ENCODE results near the gene PACS2.
"Not testable (repeated sequence)": the region's sequence is repeated elsewhere in the genome, so short reads cannot be mapped to it uniquely, and the experiment has no call there.

The PACS2 gene

DNA sequence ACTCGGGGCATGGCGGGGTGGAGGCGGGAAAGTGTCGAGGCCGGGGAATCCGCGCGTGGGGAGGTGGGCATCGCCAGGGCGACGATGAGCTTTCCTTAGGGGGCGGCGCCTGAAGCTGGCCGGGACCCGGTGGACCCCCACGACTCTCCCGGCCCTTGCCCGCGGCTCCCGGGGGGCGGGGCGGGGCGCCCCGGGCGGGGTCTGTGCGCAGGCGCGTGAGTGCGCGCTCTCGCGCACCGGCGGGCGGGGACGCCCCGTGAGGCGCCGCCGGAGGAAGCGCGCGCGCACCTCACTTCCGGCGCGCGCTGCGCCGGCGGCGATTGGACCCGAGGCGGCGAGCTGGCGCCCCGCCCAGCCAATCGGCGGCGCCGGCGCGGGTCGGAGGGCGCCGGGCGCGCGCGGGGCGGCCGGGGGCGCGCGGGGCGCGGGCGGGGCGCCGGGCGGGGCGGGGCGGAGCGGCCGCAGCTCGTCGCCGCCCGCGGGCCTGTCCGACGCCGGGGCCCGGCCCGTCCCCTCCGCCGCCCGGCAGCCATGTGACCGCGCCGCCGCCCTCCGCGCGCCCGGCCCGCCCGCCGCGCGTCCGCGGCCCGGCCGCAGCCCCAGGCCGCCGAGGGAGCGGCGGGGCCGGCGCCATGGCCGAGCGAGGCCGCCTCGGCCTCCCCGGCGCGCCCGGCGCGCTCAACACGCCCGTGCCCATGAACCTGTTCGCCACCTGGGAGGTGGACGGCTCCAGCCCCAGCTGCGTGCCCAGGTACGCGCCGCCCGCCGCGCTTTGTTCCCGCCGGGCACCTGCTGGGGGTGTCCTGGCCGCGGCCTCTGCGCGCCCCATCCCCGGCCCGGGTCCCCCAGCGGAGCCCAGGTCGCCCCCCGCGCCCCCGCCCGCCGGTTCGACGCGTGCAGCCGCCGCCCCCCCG lies at the start of gene PACS2:
PACS2 (plus strand) TSS at position 462 of the 914 bp plus-strand sequence; CDS start at position 633, 171 bp downstream.
- no peak for DNase-seq (ENCODE audit: low read depth)

DNA sequence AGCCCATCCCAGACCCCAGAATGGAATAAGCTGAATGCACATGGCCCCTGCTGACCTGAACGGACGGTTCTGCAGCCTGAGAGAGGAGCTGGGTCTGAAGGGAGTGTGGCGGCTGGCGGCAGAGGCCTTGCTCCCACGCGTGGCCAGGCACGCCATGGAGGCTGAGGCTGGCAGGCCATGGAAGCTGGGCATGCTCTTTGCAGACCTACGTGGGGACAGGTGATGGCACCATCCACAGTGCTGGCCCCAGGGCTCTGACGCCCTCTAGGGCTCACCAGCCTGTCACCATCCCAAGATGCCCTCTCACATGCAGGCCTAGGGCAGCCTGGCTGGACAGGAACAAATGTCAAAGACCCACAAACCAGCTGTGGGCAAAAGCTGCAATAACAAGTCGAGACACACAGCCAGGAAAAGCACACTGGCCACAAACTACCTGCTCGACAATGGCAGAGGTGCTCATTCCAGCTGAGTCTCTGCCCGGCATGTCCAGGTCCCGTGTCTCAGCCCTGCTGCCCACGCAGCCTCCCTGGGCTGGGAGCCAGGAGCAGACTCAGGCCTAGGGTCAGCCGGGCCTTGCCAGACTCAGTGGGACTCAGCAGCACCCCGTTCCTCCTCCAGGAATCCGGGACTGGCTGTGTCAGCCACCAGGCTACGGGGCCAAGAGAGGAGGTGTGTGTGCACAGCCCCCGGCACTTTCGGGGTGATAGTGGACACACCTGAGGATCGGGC lies 46.6 kb upstream of the PACS2 start:
- no peak for DNase-seq (ENCODE audit: low read depth)

DNA sequence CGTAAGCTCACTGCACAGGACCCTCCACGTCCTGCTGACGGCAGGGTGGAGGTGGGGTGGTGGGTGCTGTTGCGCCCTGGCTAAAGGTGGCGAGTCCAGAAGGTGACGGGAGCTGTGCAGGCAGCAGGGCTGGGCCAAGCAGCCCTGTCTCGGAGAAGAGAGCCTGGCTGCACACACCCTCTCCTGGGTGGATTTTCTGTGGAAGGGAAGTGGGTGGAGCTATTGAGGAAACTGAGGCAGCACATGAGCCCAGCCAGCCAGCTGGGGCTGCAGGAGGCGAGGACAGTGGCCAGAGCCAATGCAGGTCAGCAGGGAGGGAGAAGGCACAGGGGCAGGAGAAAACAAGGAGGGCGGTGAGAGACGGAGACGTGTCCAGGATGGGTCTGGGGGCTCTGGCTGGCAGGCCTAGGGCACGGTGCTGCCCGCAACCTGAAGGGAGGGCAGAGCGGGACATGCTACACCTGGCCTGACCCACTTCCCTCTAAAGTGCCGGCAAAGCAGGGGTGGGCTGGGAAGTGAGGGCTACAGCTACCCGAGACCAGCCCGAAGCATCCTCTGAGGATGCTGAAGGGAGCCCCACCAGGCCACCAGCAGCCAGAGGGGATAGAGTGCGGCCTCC lies 45.7 kb upstream of the PACS2 start:
- DNase-seq (ENCODE audit: low read depth): no peak

DNA sequence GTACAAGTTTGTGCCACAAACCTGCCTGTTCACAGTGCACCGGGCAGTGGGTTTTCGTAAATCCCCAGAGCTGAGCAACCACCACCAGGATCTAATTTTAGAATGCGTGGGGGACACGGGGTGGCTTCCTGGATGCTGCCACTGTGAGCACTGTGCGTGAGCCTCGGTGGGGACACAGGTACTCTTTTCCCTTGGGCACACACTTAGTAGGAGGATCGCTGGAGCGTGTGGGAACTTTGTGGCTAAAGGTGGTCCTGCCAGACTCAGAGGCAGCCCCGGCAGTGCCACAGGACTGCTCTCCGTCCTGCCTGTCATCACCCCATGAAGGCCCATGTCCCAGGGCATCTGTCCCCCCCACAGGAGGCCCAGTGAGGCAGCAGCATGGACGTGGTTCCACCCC lies 45.1 kb upstream of the PACS2 start:
- DNase-seq (ENCODE audit: low read depth): no peak

DNA sequence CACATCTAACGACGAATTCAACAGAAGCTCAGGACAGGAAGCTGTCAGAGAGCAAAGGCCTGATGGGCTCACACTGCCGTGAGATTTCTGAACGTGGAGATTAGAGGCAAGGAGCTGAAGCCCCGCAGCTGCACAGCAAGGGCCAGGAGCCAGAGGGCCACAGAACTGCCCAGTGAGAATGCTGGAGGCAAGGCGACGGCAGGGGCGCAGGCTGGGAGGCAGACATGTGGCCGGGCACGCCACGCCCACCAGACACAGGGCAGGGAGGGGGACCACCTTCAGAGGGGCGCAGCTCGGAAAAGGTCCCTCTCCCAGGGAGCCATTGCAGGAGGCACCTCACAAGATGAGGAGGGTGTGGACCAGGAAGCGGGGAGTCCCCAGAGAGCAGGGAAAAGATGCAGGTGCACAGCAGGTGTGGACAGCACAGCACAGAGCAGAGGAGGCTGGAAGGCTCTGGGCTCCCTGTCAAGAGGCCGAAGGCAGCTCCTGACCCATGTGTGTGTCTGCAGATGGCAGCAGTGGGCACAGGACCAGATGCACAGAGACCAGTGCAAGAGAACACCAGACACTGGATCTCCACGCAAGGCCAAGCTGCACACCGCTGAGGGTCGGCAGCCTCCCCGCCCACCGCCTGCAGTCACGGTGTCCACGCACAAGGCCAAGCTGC lies 43.2 kb upstream of the PACS2 start:
- DNase-seq (ENCODE audit: low read depth): no peak

DNA sequence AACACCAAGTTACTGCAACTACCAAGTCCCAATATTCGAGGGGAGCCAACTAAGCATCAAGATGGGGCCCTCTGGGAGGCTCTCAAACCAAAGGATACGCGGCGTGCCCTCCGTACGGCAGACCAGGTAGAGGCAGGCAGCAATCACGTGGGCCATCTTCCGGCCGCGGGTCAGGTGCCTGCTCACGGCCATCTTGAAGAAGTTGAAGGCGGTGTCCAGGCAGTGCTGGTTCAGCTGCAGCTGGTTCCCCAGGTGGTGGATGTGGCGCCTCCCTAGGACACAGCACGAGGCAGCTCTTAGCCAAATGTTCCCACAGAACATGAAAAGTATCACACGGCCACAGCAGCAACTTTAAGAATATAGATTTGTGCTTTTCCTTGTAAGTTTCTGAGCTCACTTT lies 41.9 kb upstream of the PACS2 start:
- no peak for DNase-seq (ENCODE audit: low read depth)

DNA sequence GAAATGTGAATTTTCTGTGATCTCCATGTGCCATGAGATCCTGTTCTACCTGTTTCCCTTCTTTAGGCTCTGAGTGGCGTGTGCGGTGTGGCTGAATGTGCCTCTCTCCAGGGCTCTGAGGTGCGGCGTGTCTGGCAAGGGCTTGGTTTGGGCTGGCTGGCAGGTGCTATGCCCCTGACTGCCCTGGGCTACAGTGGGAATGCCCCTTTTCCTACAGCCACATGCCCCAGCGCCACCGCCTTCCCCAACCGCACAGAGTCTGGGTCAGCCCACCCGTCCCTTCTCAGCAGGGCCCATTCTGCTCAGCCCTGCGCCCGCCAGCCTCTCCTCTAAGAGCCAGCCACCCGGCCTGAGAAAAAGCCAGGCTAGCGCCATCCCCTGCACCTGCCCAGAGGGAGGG lies 41.5 kb upstream of the PACS2 start:
- no peak for DNase-seq (ENCODE audit: low read depth)

DNA sequence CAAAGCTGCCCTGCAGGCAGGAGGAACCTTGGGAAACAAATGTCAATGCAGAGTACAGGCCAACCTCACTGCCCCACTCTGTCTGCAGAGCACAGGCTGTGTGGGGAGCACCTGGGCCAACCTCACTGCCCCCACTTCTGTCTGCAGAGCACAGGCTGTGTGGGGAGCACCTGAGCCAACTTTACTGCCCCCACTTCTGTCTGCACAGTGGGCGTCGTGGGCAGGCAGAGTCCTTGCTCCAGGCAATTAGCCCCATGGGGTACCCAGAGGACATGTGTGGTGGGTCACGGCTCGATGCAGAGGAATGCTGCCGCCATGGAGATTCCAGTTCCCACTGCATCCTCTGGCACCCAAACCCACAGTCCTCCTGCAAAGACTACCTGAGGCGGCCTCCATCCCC lies 39.9 kb upstream of the PACS2 start:
- DNase-seq (ENCODE audit: low read depth): no peak

DNA sequence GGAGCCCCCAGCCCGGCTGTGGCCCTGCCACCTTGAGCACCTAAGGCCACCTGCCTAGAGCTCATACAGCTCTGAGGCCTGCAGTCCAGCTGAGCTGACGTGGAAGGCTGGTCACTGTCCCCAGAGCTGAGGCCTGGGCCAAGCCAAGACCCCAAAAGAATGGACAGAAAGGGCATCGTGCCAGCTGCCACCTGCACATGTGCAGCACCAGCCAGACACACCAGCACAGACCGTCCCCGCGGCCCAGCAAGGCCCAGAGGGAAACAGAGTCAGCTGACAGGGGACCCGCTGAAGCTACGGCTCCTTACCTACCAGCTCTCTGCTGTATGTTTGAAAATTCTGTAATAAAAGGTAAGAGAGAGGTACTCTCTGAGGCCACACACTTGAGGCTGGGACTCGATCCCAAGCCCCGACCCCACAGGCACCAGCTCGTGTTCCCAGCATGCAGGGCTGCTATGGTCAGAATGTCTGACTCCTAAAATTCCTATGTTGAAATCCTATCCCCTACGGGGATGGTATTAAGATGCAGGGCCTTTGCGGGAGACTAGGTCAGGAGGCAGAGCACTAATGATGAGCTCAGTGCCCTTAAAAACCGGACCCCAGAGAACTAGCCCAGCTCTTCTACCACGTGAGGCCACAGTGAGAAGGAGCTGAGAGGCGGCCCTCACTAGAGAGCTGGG lies 39.1 kb upstream of the PACS2 start:
- peak; percentile 20 for DNase-seq (ENCODE audit: low read depth)

DNA sequence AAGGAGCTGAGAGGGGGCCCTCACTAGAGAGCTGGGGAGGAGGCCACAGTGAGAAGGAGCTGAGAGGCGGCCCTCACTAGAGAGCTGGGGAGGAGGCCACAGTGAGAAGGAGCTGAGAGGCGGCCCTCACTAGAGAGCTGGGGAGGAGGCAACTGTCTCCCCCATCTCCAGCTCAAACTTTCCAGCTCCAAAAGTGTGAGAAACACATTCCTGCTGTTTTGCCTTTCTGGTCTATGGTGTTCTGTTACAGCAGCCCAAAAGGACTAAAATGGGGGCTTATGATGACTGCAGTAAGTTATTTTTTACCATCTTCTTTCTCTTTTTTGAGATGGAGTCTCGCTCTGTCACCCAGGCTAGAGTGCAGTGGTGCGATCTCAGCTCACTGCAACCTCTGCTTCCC lies 37.1 kb upstream of the PACS2 start:
- not testable (repeated sequence) for DNase-seq (ENCODE audit: low read depth)

DNA sequence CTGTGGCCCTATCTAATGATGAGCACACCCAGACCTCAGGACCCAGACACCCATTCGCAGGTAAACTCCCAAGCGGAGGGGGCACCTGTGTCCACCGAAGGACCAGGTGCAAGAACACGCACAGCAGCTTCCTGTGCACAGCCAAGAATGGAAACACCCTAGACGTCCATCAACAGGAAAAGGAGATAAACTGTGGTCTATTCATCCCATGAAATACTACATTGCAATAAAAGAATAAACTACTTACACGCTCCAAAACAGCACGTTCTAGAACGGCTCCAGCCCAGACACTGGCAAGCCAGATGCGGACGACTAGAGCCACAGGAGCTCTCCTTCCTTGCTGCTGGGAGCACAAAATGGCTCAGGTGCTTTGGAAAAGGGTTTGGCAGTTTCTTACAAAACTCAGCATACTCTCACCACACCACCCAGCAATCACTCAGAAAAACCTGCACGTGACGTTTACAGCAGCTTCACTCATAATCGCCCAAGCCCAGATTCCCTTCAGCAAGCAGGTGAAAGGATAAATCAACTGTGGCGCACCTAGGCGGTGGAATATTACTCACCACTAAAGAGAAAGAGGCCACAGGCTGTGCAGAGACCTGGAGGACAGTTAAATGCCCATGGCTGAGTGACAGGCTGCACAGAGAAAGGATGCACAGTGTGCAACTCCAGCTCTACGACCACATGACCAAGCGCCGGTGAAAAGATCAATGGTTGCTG lies 34.7 kb upstream of the PACS2 start:
- DNase-seq (ENCODE audit: low read depth): no peak

DNA sequence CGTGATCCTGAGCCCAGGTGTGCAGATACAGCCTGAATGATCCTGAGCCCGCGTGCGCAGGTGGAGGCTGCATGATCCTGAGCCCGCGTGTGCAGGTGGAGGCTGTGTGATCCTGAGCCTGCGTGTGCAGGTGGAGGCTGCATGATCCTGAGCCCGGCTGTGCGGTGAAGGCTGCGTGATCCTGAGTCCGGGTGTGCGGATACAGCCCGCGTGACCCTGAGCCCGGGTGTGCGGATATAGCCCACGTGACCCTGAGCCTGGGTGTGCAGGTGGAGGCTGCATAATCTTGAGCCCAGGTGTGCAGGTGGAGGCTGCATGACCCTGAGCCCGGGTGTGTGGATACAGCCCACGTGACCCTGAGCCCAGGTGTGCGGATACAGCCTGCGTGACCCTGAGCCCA lies 34.0 kb upstream of the PACS2 start:
- DNase-seq (ENCODE audit: low read depth): no peak

DNA sequence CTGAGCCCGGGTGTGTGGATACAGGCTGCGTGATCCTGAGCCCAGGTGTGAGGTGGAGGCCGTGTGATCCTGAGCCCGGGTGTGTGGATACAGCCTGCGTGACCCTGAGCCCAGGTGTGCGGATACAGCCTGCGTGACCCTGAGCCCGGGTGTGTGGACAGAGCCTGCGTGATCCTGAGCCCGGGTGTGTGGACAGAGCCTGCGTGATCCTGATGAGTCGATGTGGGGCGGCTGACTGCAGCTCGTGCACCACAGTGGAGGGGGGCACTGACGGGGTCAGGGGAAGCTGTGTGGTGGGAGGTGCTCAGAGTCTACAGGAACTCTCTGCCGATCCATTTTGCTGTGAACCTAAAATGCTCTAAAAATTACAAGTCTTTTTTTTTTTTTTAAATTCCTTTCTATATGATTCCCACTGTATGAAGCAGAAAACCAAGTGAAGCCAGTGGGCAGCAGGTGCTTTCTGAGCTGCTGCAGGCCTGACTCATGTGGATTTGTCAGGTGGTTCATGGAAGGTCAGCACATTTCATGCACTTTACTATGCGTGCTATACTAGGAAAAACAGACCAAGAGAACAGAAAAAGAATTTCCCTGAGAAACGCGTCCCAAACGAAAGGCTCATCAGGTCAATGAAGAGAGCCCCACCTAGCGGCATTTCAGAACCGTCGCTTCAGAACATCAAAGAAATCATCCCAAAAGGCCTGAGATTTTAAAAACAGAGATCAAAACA lies 33.0 kb upstream of the PACS2 start:
- DNase-seq (ENCODE audit: low read depth): no peak

DNA sequence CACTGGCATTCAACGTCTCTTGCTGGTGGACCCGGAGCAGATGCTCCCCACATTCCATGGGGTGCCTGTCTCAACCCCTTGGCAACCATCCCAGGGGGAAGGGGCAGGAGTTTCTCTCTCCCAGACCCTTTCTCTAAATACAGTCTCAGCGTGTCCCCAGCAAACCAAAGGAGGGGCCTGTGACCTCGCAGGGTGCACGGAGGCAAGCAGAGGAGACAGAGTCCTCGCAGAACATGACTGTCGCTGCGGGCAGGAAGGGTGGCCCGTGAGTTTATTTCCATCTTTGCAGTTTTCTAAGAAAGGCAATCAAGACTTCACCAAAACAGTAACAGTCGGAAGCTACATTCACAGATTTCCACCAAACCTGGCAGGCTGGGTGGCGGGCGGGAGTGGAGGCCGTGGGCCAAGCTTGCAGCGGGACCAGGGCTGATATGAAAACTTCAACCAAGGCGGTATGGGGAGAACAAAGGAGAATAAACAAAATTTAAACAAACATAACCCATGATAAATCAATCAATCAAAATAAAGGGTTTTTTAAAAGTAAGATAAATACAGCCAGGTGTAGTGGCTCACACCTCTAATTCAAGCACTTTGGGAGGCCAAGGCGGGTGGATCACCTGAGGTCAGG lies 32.3 kb upstream of the PACS2 start:
- no peak for DNase-seq (ENCODE audit: low read depth)

DNA sequence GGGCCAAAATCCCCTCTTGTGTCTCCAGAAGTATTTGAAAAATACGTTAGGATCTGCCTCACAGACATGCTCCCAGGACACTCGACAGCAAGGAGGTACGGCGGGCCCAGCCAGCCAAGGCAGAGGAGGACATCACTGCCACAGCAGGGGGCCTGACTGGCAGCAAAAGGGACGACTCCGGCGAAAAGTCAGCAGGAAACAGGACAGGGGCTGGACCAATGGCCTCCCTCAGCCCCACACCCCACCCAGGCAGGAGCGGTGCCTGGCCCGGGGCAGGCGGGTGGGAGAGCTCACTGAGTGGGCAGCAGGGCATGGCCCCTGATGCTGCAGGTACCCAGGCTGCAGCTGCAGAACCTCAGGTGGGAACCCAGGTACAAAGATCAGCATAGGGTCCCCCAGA lies 31.5 kb upstream of the PACS2 start:
- no peak for DNase-seq (ENCODE audit: low read depth)

DNA sequence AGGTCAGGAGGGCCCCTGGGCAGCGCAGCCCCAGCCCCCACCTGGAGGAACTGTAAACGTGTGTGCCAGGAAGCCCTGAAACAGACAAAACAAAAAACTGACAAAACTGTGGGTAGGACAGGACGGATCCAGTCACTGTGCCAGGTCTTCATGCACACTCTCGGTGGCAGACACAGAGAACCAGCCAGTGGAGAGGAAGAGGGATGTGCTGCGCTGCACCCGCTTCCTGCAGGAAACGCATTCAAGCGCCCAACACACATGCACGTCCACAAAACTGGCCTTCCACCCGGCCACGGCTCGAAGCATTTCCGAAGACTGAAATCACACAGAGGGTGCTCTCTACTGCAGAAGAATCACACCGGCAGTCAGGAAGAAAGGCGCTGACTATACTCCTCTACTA lies 30.6 kb upstream of the PACS2 start:
- no peak for DNase-seq (ENCODE audit: low read depth)

DNA sequence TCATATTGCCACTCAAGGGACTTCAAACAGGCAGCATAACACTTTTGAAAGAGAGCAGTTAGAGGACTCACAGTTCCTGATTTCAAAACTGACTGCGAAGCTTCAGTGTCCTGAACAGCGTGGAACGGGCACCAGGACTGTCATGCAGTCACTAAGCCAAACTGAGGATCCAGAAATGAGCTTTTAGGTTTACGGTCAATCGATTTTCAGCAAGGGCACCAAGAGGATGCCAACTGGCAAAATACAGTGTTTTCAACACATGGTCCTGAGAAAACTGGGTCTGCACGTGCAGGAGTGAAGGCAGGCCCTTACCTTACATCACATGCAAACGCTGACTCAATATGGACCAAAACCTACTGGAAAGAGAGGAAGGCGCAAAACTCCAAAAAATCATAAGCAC lies 29.4 kb upstream of the PACS2 start:
- DNase-seq (ENCODE audit: low read depth): no peak

DNA sequence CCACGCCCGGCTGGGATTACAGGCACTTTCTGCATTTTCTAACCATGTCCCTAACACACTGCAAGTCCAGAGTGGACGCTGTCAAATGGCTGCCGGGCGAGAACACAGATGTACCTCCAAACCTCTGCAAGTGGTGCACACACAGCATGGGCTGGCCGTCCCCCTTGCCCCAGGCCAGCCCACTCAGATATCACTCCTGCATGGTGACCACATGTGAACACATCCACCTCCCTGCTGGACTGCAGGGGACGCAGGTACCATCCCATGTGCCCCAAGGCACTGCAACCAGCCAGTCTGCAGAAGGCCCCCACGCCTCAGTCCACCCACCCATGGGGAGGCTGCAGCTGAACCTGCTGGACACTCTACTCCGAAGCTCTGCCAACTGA lies 27.8 kb upstream of the PACS2 start:
- no peak for DNase-seq (ENCODE audit: low read depth)

DNA sequence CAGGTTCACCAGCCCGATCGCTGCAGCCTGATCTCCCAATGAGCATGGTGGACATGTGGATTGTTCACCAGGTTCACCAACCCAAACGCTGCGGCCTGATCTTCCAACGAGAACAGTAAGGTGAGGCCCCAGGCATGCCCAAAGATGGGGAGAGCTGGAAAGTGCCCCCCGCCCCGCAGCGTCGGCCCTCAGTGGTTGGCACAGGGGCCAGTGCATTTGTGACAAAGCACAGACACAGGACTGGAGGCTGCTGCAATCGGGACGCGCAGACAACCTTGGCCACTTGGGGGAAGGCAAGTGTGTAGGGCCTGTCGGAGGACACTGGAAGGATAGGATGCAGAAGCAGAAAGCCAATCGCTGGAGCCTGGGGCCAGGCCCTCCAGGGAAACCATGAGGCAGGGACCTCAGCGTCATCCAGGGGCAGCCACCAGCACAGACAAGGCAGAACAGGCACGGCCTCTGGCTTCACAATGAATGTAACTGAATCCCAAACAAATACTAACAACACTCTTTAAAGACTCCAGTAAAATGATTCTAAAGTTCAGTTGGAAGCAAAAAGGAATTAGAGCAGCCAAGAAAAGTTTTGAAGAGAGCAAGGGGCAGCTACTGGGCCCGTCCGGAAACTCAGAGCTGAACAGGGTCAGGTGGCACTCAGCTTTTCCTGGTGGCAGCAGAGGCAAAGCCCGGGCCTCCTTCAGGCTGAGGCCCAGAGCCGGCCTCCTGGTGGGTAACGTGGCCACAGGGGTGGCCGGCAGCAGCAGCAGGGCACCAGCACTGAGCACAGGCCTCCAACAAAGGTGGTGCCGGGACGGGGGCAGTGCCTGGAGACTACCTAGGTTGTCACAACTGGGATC lies 27.1 kb upstream of the PACS2 start:
- DNase-seq (ENCODE audit: low read depth): no peak

Data from HS-5 (cell line).